GM19395 (cell line): ENCODE measurements around the gene SLC17A6.
A peak's percentile ranks its signal among the peaks of the same experiment; 100 is the strongest.

Source experiments
- ATAC-seq: cut with Tn5 transposase; IDR thresholded peaks from one replicate; pipeline ENCODE4 v1.9.1; 2021; ENCODE audit warnings: mild to moderate bottlenecking, moderate library complexity; ENCODE audit not compliant: unreplicated experiment

Gene SLC17A6

DNA sequence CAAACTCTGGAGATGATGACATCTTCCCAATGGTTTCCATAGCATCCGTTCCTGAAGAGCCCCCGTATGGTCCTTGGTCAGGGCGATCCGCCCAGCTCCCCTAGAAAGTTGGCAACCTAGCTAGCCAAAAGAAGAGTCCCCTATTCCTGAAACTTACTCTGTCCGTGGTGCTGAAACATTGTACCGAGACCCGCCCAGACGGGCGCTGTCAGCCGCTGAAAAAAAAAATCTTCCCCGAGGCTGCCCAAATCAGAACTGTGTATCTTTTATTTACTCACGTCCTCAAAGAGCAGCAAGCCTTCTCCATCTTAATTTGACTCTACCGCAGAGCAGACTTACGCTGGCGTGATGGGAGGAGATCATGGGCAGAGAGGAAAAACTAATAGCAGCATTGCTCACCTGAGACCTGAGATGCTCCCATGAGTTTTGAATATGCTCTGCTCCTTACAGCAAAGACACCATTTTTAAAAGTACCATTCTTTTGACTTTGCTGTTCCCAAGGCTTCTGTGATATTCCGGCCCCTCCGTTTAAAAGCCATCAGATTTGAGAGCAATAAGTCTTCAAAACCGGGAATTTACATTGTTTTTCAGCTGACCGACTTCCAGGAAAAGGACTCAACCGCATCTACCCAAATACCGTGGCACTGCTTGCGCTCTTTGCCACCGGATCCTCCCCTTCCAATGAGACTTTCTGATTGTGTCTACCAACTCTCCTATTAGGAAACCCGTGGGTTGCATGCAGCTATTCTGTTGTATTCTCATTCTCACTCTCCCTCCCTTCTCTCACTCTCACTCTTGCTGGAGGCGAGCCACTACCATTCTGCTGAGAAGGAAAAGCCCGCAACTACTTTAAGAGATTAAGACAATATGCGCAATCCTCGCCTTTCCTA lies at the start of gene SLC17A6:
Gene SLC17A6, plus strand, starts transcription at position 786 of the 890 bp plus-strand sequence. CDS start 153 bp downstream, outside the sequence.
- ATAC-seq, result peak; percentile 63

DNA sequence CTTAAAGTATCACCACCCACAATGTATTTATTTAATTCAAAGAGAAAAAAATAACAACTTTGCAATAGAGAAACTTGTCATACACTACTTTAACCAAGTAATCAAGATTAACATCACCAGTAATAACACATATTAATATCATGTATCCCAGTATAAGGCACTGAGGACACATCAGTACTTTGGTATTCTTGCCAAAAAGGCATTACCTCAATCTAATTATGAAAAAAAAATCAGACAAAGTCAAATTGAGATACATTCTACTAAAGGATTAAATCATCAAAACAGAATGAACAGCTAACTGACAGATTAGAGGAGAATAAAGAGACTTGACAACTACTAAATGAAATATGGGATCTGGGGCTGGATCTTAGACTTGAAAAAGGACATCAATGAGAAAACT lies 35.8 kb upstream of the SLC17A6 start:
- no peak for ATAC-seq

DNA sequence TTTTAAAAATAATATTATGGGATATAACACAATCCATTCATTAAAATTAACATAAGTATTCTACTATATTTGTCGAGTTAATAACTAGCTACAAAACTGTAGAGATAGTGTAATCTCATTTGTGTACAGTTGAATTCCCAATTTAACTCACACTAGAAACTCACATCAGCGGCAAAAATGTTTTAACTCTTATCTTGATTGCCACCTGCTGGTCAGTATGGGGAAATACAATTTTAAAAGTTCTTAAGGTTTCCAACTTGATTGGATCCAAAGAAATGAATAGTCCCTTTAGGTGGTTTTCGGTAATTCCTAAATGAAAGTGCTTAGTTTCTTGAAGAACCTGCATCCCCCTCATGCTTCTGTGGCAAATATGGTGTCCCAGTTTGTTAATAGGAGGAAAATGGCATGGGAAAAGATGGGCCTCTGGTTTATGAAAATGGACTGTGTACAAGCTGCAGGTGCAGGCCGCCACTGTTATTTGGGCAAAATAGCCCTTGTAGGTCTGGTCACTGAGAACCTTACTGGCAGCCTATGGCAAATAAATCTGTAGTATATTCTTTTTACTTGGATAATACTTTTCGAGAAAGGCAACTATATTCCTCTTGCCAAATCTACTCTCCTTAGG lies 33.7 kb upstream of the SLC17A6 start:
- ATAC-seq, result peak; percentile 75

DNA sequence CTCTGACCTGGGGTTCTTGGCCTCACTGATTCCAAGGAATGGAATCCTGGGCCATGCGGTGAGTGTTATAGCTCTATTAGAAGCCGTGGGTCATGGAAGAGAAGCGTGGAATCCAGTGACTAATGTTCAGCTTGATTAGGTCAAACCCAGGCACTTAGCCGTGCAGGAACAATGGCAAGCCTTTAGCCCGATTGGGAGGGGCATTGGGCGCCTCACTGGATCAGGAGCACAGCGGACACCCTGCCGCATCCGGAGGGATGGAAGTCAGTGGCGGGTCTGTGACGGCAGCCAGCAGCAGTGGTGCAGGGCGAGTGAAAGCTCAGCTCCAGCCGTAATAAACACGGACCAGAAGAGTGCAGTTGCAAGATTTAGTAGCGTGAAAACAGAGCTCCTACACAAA lies 20.5 kb upstream of the SLC17A6 start:
- ATAC-seq, result no peak

DNA sequence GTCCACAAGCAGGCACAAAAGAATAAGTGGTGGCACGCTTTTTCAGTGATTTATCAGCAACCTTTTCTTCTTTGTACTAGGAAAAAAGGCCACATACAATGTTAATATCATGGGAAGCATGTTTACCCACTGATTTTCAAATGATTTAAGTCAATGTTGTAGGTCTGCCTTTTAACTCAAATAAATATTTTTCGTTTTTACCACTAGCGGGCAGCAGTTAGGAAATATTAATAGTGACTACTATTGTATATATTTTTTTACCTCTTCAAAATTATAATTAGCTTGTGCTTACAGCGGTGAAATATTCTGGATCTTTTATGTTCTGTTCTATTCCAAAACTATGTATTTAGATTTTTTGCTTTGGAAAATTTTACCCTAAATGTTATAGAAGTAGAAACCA lies 6.4 kb upstream of the SLC17A6 start:
- ATAC-seq, result no peak

DNA sequence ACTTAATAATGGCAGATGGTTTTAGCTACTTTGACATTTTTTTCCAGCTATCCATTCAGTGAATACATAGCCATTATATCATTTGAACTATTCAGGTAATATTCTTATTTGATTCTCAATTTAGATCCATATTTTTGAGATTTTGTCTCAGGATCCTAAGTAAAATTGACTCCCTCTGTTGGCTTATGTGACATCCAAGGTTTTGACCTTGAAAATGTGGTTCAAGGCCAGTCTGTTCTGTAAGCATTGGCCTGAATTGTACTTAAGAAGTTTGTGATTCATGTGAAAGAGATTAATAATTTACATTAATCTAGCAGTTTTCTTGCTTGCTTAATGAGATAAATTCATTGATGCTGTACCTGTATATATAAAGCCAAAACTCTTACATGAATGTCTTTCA lies 1.6 kb upstream of the SLC17A6 start:
- no peak for ATAC-seq

DNA sequence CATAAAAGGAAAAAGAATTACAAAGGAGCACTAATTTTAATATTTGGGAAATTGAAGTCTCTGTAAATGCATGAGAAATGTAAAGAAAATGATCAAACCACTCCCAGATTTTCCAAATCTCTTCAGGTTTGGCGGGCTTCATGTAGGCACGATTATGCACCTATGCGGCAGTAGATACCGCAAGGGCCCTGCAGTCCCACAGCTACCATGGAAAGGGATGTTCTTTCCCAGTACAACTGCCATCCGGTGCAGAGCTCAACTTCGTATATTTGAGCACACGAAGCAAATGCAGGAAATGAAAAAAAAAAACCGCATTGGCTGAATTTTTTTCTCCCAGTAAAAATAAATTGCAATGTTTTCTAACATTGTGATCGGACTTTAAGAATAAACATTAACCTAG lies 1.4 kb downstream of the SLC17A6 start:
- ATAC-seq, result no peak

DNA sequence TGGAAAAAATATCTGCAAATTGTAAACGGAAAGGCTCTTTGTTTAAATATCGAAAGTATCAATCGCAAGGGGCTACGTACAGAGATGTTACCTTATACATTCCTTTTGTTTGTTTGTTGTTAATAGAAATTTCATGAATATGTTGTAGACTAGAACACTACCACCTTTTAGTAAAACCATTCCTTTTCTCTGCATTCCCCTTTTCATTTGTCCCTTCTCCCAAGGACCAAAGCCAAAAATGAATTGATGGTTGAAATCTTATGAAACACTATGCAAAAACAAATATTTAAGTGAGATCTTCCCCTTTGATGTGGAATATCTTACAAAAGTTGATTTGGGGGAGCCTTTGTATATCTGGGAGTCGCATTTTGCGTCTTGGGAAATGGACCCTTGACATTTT lies 2.1 kb downstream of the SLC17A6 start:
- ATAC-seq, result no peak

DNA sequence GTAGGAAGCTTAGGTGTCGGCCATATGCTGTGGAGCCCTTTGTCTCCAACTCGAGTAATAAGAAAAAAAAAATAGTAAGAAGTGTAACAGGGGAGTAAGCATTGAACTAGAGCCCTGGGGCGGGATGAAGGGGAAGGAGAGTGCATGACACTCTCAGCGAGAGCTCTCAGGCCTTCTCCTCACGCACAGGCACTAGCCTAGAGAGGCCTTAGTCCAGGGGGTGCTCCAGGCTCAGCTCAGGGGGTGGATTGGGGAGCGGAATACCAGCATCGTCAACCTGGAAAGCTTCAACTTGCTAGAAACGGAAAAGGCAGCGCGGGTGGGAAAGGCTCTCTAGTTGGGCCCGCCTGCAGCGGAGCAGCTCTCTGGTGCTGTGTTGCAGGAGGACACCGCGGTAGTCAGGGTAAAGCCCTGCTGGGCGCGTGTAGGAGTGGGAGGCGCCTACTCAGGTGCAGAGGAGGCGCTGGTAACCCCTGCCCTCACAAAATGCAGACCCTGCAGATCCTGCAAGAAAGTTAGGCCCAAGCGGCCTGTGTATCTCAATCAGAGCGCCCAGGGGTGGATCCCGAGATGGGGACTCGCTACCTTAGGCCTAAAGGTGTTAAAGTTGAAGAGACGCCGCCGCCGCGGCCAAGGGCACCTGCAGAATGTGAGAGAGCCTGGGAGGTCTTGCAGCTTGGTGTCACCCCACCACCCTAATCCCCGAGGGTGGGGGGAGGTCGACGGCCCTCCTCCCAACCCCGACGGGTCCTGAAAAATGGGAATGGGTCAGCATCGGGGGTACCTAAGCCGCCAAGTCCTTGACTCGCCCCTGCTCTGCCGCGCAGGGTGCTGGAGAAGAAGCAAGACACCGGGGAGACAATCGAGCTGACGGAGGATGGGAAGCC lies 2.8 kb downstream of the SLC17A6 start:
- ATAC-seq, result no peak

DNA sequence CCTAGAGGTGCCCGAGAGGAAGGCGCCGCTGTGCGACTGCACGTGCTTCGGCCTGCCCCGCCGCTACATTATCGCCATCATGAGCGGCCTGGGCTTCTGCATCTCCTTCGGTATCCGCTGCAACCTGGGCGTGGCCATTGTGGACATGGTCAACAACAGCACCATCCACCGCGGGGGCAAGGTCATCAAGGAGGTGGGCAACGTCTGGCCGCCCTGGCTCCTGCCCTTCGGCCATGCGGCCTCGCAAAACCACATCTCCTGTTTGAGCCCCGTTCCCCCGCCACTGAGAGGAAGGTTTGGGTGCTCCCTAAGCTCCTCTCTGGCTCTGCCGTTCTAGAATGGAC lies 3.4 kb downstream of the SLC17A6 start:
- no peak for ATAC-seq

DNA sequence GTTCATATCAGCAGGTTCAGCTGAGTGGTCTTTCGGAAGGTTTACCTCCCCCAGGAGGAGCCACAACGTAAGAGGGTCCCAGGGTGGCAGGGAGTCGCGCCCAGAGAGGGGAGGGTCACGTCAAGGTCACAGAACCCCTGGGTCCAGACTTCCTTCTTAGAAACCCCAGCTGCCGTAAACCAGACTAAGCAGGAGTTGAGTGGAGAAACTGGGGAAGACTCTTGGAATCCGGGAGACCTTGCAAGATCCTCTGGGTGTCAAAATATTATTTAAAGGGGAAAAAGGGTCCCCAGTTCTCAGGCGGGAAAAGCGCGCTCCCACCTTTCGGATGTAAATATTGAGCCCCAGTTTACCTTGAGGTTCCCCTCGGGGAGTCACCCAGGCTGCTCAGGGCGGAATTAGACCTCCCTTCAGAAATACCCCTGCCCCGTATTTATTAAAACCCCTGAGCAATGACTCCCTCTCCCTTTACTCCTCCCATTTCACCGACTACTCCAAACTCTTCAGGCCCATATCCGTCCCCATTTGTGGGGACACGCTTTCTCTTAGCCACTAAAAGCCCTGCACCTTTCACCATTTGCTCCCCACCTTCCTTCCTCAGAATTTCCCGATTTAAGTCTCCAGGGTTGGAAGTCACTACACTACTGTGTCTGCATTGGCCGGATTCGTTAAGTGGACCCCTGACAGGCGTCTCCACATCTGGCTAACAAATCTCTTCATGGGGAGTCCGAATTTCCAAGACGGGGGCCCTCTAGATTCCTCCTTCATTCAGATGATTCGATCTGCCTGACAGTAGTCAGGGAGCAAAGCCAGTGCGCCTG lies 4.2 kb downstream of the SLC17A6 start:
- no peak for ATAC-seq

DNA sequence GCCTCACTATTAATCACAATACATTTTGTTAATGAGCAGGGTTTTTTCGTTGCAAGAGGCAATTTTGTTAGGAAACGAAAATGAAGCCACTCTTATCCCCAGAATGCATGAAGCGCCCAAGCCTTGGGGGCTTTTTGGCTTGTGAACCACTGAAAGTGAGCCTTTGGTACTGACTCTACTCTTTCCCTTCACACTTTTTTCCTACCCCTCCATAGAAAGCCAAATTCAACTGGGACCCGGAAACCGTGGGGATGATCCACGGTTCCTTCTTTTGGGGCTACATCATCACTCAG lies 4.8 kb downstream of the SLC17A6 start:
- no peak for ATAC-seq

DNA sequence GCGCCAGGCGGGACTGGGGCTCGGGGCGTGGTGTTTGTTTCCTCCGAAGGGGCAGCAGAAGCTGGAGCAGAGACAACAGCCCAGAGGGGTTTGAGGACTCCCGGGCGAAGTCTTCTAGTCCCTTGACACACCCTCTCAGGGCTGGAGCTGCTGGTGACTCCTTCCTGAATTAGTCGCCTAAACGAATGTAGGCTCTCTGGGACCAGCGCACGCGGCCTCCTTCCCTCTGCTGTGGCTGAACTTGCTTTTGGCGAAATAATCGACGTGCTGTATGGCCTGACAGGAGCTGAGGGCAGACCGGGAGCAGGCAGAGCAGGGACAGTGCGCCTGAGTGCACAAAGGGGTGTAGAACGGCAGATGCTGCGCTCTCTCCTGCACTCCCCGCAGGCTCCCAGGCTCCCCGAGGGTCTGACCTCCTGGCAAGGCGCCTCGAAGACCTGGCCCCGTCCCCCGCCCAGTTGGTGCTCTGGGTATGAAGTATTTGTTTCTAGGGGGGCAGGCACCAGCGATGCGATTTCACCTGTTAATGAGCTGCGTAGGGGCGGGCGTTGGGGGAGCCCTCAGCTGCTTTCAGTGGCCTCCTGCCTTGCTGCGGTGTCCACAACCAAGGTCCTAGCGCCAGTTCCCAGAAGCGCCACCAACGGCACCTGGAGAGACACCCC lies 5.3 kb downstream of the SLC17A6 start:
- ATAC-seq, result no peak

DNA sequence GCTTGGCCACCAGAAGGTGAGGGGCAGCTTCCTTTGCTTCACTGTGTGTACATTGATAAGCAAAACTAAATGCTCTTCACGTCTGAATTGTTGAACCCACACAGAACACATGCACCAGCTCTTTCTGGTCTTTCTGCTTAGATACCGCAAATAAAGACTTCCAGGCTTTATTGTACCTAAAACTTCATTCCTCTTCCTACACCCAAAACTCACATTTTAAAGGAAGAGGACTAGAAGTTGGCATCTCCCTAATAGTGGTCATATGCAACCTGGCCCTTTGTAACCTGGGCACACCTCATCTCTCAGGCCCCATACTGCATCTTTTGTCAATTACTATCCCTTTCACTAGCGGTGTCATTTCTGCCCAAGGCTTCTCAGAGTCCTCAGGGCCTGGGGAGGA lies 5.9 kb downstream of the SLC17A6 start:
- no peak for ATAC-seq

DNA sequence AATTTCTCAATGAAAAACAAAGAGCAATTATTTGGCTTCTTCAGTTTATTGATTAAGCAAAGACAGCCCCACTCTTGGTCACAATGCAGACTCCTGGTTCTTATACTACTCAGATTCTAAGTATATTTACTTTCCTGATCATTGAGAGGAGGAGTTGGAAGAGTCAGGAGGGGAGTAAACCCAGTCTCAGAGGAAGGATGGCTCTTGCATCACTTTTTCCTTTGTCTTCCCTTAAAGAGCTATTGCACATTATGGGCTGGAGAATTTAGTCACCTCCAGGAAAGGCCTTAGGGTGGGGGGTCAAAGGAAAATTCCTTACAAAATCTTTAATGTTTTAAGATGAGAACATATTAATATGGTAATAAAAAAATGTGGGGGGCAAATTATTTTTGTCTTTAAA lies 8.1 kb downstream of the SLC17A6 start:
- ATAC-seq, result no peak

DNA sequence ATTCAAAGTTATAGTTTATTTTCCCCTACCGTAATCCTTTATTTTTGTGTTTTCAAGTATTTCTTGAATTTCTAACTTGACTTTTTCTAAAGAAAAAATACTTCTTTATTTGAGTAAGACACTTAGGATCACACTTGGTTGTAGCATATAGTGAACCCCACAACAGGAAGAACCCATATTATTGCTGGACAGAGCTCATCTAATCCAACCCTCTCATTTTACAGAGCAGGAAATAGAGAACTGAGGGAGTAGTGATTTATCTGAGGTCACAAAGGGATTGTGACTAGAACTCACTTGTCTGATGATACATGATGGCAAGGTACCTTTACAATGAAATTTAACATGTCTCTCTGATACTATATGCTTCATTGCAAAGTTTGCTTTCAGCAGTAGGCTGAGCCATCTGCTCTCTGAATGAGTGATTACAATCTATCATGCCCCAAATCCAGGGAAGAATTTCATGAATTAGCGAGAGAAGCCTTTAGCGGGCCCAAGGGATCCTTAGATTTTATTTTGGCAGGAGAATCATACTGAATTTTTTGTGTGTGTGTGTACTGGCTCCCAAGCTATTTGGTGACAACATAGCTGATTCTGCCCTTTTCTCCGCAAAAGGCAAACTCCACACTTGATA lies 9.8 kb downstream of the SLC17A6 start:
- no peak for ATAC-seq

DNA sequence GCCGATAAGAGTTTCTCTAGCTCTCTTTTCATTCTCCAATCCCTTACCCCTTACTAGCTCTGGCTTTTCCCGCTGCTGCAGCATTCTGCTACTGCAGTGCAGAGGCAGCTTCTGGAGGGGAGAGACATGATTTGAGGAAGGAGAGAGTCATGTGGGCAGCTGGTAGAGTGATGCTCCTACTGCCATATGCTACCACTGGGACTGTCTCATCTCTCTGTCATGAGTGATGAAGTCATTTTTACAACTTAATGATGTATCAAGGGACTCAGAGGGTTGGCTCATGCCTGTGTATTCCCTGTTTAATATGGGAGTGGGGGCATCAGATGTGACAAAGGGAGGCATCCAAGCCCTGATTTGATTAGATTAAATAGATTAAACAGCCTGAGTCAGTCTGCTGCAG lies 11.3 kb downstream of the SLC17A6 start:
- ATAC-seq, result no peak

DNA sequence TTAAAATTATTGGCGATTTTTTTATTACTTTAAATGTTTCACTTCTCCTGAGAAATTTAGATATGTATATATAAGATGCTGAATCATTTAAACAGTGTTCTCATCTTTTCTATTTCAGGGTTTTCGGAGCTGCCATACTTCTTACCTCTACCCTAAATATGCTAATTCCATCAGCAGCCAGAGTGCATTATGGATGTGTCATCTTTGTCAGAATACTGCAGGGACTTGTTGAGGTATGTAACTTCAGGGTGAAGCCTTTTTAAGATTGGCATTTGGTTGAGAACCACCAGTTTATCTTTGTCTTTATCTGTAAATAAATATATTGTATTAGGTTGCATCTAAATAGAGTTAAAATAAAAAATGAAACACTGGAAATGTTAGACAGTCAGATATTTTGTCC lies 21.1 kb downstream of the SLC17A6 start:
- no peak for ATAC-seq

DNA sequence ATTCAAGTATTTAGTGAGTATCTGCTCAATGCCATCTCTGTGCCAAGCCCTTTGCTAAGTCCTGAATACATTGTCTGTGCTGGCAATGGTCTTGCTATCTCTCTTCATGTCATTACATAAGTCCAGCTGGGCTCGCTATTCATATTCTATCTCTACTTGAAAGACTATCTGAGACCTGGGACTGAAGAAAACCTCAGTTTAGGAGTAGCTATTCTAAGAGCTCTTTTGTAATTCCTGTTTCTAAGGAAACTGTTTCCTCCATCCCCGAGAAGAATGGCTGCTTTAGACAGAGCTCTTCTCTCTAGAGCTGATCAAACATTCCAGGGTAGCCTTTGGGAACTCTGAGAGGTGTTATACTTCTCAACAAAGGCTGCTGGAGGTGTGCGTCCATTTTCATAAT lies 33.0 kb downstream of the SLC17A6 start:
- ATAC-seq, result no peak

DNA sequence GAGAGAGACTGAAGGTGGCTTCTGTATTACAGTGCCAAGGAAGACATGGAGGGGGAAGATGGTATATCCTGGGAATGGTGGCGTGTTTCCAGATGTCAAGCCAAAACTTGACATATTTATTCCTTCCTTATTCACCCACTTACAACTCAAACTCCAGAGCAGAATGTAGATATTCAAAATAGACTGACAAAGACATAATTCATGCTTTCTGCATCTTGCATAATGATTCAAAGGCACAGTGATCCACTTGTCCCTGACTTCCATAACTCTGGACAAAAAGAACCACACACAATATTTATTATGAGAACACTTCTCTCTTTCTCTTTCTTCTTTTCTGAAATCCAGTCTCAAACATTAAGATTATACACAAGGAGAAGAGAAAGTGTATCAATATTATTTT lies 48.9 kb downstream of the SLC17A6 start:
- ATAC-seq, result no peak
